CD4-positive, alpha-beta T cell treated with Interleukin-15 for 1 hour (primary cell): ENCODE results near the gene C10orf143.
"Not testable (repeated sequence)": the region's sequence is repeated elsewhere in the genome, so short reads cannot be mapped to it uniquely, and the experiment has no call there.

ENCODE experiments used
- DNase-seq: peaks from one replicate; pipeline ENCODE4 v3.0.0-alpha.2; 2020

Gene C10orf143

DNA sequence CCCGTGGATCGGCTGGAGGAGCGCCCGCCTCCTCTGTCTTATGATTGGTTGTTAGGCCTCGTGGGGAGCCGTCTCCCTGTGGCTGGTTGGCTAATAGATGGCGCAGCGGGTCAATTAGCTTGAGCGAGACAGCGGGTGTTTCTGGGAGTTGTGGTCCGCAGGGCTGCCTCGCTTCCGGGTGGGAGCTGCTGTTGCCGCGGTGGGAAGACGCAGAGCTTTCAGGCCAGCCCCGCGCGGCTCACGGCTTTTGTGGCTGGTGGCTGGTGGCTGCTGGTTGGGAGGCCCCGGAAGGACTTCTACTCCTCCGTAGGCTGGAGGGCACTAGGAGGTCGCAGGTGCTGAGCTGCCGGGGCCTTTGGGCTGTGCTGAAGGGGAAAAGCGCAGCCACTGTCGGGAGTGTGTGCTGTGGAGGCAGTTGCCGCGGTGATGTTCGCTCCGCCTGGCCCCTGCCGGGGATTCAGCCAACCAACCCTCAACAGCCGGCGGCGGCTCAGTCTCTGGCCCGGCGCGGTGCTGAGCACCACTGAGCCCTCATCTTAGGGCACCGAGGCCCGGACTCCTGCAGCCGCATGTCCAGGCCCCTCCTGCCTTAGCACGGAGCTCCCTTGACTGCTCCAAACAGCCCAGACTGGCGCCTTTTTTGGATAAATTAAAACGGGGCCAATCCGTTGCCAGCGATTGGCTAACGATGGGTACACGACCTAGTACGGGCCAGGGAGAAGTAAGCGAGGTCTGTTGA, 652 bp upstream of the C10orf143 start:
- DNase-seq: peak; percentile 96

DNA sequence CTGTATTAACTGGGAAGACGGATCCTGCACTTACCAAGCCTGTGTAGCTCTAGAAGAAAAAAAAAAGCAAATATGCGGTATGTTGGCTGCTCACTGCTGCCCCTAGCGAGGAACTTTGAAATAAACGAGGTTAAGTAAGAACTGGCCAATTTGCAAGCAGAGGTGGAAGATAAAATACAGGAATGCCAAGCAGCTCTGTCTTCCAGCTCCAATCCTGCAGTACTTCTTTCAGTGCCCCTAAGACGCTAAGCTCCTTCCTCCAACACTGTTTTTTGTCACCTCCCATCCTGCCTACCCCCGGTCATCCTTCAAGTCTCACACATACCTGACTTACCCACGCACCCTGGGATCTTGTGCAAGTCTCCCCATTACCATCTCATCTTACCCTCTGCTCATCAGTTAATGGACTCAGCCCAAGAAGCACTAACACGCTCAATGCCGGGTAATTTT, 809 bp downstream of the C10orf143 start:
- DNase-seq: peak; percentile 70

DNA sequence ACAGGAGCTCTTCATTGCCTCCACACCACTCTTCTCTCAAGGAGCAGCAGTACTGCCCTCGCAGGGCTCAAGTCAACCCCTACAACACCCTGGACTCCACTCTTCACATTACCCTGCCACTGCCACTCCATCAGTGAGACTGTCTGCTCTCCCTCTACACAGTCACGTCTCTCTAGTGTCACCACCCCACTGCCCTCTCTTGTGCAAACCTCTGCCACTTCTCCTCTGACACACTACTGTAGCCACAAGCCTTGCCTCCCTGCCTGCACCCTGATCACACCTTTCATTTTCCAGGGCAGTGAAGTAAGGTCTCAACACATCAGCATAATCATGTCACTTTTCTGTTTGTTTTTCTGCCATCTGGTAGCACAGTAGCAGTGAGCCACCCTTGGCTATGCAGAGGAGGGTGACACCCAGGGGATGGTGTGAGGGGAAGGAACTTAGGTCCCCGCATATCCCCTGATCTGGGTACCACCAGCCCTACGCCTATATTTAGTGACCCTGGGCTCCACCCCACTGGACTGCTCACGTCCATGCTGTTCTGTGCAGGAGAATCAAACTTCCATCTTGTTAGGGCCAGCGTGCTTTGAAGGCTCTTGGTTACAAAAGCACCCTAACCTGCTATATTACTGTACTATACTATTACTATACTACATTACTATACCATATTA, 1.6 kb downstream of the C10orf143 start:
- DNase-seq: no peak

DNA sequence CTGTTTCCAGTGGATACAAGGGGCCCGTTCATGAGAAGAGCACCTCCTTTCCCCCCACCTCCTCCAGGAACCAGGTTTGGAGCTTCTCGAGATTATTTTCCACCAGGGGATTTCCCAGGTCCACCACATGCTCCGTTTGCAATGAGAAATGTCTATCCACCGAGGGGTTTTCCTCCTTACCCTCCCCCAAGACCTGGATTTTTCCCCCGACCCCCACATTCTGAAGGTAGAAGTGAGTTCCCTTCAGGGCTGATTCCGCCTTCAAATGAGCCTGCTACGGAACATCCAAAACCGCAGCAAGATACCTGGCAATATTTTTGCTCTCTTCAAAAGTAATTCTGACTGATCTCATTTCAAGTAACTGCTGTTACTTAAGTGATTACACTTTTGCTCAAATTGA, 2.5 kb downstream of the C10orf143 start:
- not testable (repeated sequence) for DNase-seq

DNA sequence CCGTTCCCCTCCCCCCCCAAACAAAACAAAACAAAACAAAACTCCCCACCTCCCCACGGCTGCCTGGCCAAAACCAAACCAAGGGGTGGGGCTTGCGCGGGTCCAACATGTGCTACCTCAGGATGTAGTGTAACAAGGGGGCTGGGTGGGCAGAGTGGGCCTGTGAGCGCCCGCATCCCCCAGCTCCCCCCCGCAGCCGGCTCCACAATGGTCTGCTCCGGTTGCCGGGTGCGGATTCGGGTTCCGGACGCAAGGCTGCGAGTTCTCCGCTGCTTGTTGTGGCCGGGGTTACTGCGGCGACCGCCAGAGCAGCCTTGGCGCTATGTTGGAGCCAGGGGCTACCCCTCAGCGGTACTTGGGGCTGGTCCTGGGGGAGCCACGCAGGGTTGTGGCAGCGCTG, 4.9 kb downstream of the C10orf143 start:
- no peak for DNase-seq

DNA sequence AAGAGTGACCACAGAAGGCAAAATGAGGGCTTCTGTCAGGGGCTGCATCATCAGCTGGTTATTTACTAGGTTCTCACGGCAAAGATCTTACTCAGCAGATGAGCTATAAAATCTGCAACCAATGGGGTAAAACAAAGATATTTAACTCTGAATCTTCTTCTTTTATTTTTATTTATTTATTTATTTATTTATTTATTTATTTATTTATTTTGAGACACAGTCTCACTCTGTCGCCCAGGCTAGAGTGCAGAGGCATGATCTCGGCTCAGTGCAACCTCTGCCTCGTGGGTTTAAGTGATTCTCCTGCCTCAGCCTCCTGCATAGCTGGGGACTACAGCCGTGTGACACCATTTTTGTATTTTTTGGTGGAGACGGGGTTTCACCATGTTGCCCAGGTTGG, 11.3 kb downstream of the C10orf143 start:
- DNase-seq: no peak

DNA sequence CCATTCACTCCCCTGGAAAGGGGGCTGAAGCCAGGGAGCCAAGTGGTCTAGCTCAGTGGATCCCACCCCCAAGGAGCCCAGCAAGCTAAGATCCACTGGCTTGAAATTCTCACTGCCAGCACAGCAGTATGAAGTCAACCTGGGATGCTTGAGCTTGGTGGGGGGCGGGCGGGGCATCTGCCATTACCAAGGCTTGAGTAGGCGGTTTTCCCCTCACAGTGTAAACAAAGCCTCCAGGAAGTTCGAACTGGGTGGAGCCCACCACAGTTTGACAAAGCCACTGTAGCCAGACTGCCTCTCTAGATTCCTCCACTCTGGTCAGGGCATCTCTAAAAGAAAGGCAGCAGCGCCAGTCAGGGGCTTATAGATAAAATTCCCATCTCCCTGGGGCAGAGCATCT, 20.1 kb downstream of the C10orf143 start:
- not testable (repeated sequence) for DNase-seq

DNA sequence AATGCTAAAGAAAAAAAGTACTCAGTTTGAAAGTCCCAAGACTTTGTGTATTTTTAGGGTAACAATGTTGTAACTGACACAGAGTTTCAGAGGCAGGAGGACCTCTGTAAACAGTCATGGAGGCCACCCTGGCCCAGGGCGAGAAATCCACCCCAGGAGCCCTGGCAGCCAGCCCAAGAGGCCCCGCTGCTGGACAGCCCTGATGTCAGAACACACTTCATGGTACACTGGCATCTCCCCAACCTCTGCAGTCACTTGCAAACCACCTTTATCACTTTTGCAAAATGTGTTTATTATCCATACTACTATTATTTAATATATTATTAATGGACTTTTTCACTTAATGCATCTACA, 30.2 kb downstream of the C10orf143 start:
- DNase-seq: no peak

DNA sequence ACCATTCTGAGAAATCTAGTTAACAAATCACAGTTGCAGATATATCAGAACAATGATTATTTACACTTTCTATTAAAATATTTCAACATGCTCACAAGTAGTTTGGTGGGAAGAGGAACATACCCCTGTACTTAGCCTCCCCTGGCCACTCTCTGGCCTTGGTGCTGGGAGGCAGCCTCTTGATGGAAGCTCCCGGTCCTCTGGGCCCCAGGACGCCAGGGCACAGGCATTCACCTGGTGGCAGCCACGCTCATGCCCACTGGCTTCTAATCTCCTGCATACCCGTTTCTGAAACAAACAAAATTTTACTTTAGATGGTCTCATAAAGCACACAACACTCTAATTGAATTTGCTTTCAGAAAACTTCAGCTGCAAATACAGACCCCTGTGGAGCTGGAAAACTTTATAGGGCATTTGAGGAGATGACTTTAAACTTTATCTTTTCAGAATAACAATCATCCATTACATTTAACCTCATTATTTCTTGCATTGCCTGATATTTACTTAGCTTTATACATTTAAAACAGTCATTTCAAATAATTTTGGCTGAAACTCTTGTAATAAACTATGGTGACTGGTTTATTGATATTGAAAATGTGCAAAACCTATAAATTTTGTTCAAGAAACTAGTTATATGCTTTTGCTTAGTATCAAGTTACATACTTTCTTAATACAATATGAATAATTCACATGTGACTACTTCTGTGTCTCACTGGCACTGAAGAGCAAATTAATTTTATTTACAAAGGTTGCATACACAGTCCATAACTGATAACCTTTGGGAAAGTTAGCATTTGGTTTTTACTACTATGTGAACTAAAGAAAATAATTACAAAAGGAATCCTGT, 30.8 kb downstream of the C10orf143 start:
- no peak for DNase-seq

DNA sequence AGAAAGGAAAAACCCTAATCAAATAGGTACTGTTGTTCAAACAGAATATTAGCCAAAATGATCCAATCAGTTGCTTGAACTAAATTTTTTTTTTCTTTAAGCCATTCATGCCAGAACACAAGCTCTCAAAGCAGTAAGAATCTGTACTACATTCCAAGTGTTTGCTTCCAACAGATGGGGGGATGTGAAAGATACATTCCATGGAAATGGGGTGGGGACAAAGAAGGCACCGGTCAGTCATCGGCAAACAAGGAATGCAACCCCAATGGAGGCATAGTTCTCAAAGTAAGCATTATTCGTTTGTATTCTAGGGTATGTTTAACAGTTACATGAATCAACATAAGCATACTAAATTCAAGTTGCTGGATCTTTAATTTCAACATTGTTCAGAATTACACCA, 32.5 kb downstream of the C10orf143 start:
- no peak for DNase-seq

DNA sequence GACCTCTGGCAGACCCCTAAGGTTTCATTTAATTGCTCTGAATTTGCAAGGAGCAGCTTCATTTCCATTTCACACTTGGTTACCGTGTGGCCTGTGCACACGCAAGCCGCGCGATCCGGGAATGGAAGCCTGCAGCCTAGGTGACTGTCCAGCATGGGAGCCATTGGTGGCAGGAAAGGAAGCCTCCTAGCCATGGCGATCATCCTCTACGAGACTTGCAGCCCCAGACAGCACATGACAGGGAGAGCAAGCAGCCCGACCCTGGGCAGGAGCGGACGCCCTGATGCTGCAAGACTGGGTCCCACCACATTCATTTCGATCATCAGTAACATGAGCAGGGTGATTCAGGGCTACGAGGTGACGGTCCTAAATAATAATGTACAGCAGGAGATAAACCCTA, 33.9 kb downstream of the C10orf143 start:
- no peak for DNase-seq

DNA sequence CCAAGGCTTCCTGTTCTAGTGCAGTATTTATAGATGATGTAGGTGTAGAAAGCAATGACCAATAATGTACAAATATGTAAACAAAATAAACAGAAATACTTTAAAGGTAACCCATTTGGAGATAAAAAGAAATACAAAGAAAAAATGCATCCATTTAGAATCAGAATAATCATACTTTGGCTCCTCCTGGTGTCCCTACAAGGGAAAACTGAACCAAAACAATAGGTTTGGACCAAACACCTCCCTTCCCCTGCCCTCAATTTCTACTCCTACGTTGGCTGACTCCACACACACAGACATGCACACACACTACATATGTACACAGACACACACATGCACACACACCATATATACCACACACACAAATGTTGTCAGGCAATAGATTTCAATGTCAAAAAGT, 36.0 kb downstream of the C10orf143 start:
- no peak for DNase-seq

DNA sequence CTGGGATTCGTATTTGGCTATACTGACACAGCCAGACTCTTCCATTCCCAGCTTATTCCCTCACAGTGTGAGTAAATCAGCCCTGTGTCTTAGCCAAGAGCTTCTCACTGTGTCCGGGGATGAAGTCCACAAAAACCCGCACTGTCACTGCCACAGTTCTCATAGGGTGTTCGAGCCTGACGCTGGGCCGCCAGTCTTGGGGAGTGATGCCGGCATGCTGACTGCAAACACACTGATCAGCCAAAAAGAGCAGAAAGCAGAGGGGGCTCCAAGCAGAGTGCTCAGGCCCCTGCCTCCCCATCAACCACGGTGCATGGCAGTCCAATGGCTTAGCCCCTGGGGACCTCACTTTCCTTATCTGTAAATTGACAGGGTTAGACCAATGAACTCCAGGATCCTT, 36.7 kb downstream of the C10orf143 start:
- DNase-seq: no peak

DNA sequence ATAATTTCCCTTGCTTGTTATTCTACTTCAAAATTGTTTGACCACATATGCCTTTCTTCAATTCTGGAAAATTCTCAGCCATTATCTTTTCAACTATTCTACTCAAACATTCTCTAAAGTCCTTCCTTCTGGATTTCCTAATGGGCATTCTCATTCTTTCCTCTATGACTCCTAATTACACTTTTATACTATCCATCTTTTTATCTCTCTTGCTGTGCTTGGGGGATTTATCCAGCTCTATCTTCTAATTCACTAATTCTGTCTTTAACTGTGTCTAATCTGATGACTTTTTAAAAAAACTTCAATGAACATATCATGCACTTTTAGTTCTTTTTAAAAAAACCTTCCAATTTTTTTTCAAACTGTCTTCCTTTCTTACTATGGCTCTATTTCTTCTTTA, 38.4 kb downstream of the C10orf143 start:
- DNase-seq: no peak

DNA sequence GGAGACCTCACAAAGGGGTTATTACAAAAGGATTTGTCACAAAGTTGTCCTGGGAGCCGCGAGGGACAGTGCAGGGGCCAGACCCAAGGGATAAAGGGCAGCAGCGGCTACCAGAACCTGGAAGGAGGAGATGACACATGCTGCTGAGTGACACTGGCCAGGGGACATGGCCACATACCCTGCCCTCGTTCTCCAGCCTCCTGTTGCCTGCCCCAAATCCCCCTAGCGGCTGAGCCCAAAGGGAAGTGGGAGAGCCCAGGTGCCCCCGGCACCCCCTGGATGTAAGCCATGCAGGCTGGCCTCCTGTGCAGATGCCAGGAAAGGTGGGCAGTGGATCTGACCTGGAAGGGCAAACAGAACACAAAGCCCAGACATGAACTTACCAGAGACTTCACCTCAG, 42.7 kb downstream of the C10orf143 start:
- no peak for DNase-seq

DNA sequence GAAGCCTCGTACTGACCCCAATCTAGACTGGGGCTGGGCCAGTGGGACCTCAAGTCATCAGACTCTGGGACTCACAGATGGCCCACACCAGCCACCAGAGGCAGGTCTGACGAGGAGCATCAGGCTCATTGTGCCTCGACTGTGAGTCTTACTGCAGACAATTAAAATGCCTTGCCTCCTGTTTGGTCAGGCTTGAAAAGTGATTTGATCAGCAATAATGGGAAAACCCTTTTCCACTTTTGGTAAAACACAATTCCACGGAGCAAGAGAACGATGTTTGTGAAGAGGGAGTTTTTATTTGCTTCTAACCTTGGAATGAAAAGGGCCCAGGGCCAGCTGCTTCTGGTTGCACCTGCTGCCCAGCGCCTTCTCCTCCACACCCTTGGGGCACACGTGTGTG, 43.9 kb downstream of the C10orf143 start:
- DNase-seq: no peak

DNA sequence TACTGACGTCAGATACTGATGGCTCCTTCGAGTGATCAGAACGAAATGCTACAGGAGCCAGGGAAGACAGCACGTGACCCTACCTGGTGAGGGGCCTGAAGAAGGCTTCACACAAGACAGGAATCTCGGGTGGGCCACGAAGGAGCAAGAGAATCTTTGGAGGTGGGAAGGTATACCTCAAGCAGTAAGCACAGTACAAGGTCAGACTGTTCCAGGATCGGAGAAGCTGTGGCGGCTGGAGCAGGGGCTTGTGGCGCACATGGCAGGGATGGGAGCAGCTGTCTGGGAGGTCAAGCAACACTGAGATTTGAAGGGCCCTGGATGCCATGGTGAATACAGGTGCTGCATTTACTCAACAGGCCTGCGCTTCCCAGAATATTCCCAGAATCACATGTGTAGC, 45.4 kb downstream of the C10orf143 start:
- DNase-seq: no peak

DNA sequence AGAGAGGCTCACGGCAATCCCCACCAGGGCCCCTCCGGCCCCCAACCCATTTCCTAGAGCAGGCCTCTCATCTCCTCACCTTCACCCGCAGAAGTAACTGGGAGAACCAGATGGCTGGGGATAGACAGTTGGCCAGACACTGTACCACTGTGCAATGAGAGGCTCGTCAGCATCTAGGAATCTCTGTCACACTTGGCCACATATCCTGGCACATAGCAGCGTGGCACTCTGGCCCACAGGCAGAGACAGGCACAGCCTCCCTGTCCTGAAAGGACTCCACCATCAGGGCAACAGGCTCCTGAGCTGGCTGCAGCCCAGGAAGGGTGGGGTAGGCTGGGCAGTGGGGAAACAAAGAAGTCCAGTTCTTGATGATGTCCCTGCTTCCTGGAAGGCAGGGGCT, 45.8 kb downstream of the C10orf143 start:
- DNase-seq: no peak

DNA sequence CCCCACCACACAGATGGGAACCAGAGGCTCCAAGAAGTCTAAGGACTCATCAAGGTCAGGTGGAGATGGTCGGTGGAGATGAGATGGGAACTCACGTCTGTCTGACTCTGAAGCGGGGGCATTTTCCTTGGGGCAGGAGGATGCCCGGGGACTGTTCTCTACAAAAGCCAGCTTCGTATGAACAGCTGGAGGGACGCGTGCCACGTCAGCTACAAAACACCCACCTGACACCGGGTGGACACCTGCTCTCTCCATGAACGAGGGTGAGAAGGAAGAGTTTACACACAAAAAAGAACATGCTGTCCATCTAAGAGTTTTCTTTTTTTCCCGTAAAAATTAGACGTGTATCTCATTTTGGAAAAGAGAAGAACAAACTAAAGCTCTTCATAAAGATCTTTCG, 47.7 kb downstream of the C10orf143 start:
- DNase-seq: no peak

DNA sequence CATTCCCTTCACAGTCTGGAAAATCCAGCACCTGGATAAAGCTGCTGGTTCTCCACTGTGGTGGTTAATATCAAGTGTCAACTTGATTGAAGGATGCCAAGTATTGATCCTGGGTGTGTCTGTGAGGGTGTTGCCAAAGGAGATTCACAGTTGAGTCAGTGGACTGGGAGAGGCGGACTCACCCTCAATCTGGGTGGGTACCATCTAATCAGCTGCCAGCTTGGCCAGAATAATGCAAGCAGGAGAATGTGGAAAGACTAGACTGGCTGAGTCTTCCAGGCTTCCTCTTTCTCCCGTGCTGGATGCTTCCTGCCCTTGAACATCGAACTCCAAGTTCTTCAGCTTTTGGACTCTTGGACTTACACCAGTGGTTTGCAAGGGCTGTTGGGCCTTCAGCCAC, 48.4 kb downstream of the C10orf143 start:
- no peak for DNase-seq

DNA sequence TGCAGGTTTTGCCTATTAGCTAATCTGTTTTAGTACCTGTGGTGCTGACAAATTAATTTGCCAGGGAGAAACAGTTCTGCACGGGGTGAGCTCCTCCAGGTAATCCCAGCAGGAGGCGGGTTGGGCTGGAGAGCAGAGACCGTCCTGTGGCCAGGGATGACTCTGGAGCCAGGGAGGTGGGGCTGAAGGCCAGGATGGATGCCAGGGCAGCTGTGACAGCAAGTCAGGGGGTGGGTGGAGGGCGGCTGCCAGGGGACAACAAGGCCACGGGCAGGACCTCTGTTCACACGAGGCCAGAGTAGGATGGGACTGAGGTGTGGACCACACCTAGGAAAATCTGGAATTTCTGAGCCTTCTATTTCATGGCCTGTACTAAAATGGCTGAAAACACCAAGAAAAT, 48.9 kb downstream of the C10orf143 start:
- no peak for DNase-seq

DNA sequence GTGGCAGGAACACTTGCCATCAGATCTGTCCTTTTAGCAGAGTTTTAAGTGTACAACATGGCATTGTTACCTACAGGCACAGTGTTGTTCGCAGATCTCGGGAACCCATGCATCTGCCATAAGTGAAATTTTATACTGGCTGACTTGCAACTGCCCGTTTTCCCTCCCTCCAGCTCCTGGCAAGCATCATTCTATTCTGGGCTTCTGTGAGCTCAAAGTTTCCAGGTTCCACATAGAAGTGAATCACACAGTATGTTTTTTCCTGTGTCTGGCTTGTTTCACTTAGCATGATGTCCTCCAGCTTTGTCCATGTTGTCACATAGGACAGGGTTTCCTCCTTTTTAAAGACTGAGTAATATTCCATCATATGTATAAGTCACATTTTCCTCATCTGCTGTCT, 56.6 kb downstream of the C10orf143 start:
- no peak for DNase-seq

DNA sequence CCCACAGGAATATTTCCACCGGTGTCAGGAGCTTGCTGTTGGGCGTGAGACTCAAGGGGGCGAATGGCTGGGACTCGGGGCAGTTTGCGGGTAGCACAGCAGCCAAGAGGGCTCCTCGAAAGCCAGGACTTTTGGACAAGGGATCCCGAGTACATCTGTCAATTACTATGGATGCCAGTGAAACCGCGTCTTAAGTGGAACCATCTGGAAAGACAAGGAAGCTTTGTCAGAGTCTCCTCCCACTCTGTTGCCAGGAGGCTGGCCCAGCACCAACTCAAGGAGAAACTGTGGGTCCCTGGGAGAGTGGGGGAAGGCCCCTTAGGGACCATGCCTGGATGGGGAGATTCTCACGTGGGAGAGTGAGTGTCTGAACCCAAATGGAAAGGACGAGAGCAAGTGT, 57.1 kb downstream of the C10orf143 start:
- DNase-seq: no peak

DNA sequence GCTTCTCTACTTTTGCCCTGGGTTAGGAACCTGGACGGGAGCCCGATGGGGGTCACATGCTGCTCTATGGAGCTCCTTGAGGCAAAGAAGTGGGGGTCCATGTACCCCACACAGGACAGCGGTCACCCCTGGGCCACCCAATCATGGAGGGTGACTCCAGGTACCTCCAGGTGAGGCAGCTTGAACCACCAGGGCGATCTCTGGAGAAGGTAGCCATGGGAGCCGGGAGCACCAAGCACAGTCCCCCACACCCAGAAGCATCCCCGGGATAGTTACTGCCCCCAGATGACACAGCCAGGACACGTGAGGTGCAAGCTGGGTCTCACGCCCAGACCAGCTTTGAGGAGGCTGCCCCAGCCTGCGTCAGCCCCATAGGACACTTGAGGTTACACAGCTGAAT, 58.4 kb downstream of the C10orf143 start:
- no peak for DNase-seq
